ENCODE results near the gene FOXN4.

DNA sequence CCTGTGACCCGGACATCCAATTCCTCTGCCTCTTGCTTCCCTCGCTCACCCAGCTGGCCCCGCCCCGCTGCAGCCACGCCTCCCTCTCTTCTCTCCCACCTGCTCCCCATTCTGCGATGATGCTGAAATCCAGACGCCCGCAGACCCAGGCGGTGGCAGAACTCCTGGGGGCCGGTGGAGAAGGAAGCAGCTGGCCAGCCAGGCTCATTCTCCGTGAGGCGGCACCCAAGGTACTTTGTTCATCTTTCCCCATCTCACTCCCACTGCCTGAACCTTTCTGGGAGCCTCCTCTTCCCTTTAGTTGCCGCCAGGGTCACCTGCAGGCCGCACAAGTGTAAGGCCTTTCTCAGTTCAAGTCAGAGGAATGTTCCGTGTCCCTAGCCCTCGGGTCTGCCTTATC is 35.7 kb downstream of the FOXN4 start:
- no peak for TF ChIP-seq HMG20A (CRISPR knock-in tag; IDR thresholded peaks at IDR 0.05; ENCODE audit: borderline replicate concordance)
- no peak for TF ChIP-seq ZNF792 (CRISPR knock-in tag; IDR thresholded peaks at IDR 0.05)
